Loucy (cell line): ENCODE results near the gene MIER2.
"Not testable (repeated sequence)": the region's sequence is repeated elsewhere in the genome, so short reads cannot be mapped to it uniquely, and the experiment has no call there.

Experiments
- H2AFZ ChIP-seq: fragments of 200-600 bp; sonication (generic); 2 replicates; pipeline ENCODE4 v1.6.0; 2016; ENCODE audit warnings: antibody characterized with exemption, mild to moderate bottlenecking, low read length, moderate library complexity
- H3F3A ChIP-seq: fragments of 200-600 bp; 2 replicates; pipeline ENCODE4 v1.6.0; 2016; ENCODE audit warnings: antibody characterized with exemption, low read depth, mild to moderate bottlenecking
- H3K27me3 ChIP-seq: fragments of 200-600 bp; sonication (generic); 2 replicates; pipeline ENCODE4 v1.6.1; 2014; ENCODE audit warnings: low read length, mild to moderate bottlenecking; ENCODE audit not compliant: insufficient read depth, poor library complexity, severe bottlenecking
- H3K36me3 ChIP-seq: fragments of 200-600 bp; sonication (generic); 2 replicates; pipeline ENCODE4 v1.6.1; 2016; ENCODE audit warnings: low read length; ENCODE audit not compliant: insufficient read depth
- H3K4me1 ChIP-seq: fragments of 200-600 bp; sonication (generic); 2 replicates; pipeline ENCODE4 v1.5.1; 2014; ENCODE audit warnings: low read length, mild to moderate bottlenecking; ENCODE audit not compliant: insufficient read depth, poor library complexity, severe bottlenecking
- H3K4me2 ChIP-seq: fragments of 200-600 bp; sonication (generic); 2 replicates; pipeline ENCODE4 v1.6.0; 2014; ENCODE audit warnings: antibody characterized with exemption, low read length, low read depth, mild to moderate bottlenecking; ENCODE audit not compliant: poor library complexity, severe bottlenecking
- H3K4me3 ChIP-seq: fragments of 200-600 bp; sonication (generic); 2 replicates; pipeline ENCODE4 v1.5.1; 2014; ENCODE audit warnings: low read length, mild to moderate bottlenecking, mixed read lengths; ENCODE audit not compliant: poor library complexity, severe bottlenecking
- H3K79me2 ChIP-seq: fragments of 200-600 bp; sonication (generic); 2 replicates; pipeline ENCODE4 v1.6.1; 2014; ENCODE audit warnings: low read length; ENCODE audit not compliant: insufficient read depth
- H3K9ac ChIP-seq: fragments of 200-600 bp; sonication (generic); 2 replicates; pipeline ENCODE4 v1.6.0; 2014; ENCODE audit warnings: mild to moderate bottlenecking, low read depth, low read length, moderate library complexity; ENCODE audit not compliant: poor library complexity, severe bottlenecking
- H3K9me2 ChIP-seq: fragments of 200-600 bp; sonication (generic); replicated peaks from 2 replicates; pipeline ENCODE4 v1.6.1; 2016; ENCODE audit warnings: low read depth, low read length, mixed read lengths
- H3K9me3 ChIP-seq: fragments of 200-600 bp; sonication (generic); 2 replicates; pipeline ENCODE4 v1.6.1; 2014; ENCODE audit warnings: mild to moderate bottlenecking, antibody characterized with exemption, low read length, low read depth; ENCODE audit not compliant: insufficient read depth
- H4K20me1 ChIP-seq: fragments of 200-600 bp; sonication (generic); 2 replicates; pipeline ENCODE4 v1.6.0; 2014; ENCODE audit warnings: antibody characterized with exemption, low read length, mild to moderate bottlenecking; ENCODE audit not compliant: insufficient read depth, poor library complexity, severe bottlenecking
- EZH2phosphoT487 ChIP-seq: fragments of 200-600 bp; IDR thresholded peaks from 2 replicates; pipeline ENCODE4 v1.6.1; 2018; ENCODE audit warnings: antibody characterized with exemption, mild to moderate bottlenecking, moderate library complexity, borderline replicate concordance
- TF ChIP-seq, protein P1 (sequence below): fragments of 200-600 bp; sonication (generic); conservative IDR thresholded peaks from 2 replicates; pipeline ENCODE4 v1.5.1; 2014; ENCODE audit warnings: mild to moderate bottlenecking, antibody characterized with exemption, low read length

The MIER2 gene

GRCh38 chr19:387777-388176 lies 43.2 kb upstream of the MIER2 start:
- peaks cover 15% of the 10 kb centered on the region; the same call in 1 of the 2 replicates for H3K9me3 ChIP-seq
- no peaks in the 10 kb centered on the region for H3K79me2 ChIP-seq
- no peaks in the 10 kb centered on the region for H3K27me3 ChIP-seq
- no peaks in the 10 kb centered on the region for H3F3A ChIP-seq
- no peaks in the 10 kb centered on the region for H3K9me2 ChIP-seq
- no peak overlapping the region for H3K4me2 ChIP-seq
- H3K36me3 ChIP-seq = no peaks in the 10 kb centered on the region
- H3K9ac ChIP-seq = no peak overlapping the region
- H2AFZ ChIP-seq = no peak overlapping the region
- peaks cover 4% of the 10 kb centered on the region for H3K4me1 ChIP-seq
- TF ChIP-seq, protein P1, sequence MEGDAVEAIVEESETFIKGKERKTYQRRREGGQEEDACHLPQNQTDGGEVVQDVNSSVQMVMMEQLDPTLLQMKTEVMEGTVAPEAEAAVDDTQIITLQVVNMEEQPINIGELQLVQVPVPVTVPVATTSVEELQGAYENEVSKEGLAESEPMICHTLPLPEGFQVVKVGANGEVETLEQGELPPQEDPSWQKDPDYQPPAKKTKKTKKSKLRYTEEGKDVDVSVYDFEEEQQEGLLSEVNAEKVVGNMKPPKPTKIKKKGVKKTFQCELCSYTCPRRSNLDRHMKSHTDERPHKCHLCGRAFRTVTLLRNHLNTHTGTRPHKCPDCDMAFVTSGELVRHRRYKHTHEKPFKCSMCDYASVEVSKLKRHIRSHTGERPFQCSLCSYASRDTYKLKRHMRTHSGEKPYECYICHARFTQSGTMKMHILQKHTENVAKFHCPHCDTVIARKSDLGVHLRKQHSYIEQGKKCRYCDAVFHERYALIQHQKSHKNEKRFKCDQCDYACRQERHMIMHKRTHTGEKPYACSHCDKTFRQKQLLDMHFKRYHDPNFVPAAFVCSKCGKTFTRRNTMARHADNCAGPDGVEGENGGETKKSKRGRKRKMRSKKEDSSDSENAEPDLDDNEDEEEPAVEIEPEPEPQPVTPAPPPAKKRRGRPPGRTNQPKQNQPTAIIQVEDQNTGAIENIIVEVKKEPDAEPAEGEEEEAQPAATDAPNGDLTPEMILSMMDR = no peak
- no peak for TF ChIP-seq EZH2phosphoT487
- H3K4me3 ChIP-seq = no peak overlapping the region
- H4K20me1 ChIP-seq = no peaks in the 10 kb centered on the region

DNA sequence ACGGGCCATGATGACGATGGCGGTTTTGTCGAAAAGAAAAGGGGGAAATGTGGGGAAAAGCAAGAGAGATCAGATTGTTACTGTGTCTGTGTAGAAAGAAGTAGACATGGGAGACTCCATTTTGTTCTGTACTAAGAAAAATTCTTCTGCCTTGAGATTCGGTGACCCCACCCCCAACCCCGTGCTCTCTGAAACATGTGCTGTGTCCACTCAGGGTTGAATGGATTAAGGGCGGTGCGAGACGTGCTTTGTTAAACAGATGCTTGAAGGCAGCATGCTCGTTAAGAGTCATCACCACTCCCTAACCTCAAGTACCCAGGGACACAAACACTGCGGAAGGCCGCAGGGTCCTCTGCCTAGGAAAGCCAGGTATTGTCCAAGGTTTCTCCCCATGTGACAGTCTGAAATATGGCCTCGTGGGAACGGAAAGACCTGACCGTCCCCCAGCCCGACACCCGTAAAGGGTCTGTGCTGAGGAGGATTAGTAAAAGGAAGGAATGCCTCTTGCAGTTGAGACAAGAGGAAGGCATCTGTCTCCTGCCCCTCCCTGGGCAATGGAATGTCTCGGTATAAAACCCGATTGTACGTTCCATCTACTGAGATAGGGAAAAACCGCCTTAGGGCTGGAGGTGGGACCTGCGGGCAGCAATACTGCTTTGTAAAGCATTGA lies 42.2 kb upstream of the MIER2 start:
- not testable (repeated sequence) for H3K4me2 ChIP-seq, H2AFZ ChIP-seq, H3K27me3 ChIP-seq, H4K20me1 ChIP-seq, H3K79me2 ChIP-seq, H3K4me3 ChIP-seq, H3K9me3 ChIP-seq, H3K36me3 ChIP-seq, H3K4me1 ChIP-seq, H3K9me2 ChIP-seq, H3K9ac ChIP-seq, H3F3A ChIP-seq

GRCh38 chr19:386189-386588 lies 41.6 kb upstream of the MIER2 start:
- H4K20me1 ChIP-seq, H3K9me2 ChIP-seq, H3K36me3 ChIP-seq, H3K79me2 ChIP-seq, H3K4me1 ChIP-seq, H3K9ac ChIP-seq, H2AFZ ChIP-seq, H3K27me3 ChIP-seq, H3K9me3 ChIP-seq, H3K4me2 ChIP-seq, H3F3A ChIP-seq, H3K4me3 ChIP-seq: not testable (repeated sequence)

DNA sequence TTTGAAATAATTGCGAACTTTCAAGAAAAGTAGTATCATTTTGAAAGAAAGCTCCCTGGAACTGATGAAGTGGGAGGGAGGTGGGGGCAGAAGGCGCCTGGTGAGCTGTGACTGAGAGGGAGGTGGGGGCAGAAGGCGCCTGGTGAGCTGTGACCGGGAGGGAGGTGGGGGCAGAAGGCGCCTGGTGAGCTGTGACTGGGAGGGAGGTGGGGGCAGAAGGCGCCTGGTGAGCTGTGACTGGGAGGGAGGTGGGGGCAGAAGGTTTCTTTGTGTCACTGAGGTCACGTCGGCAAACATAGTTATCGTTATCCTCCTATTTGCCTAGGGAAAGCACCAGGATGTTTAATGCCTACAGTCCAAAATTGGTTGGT lies 40.2 kb upstream of the MIER2 start:
- peaks cover 5% of the 10 kb centered on the region for H3K4me1 ChIP-seq
- H3K9ac ChIP-seq = no peak overlapping the region

More for the DNA sequence above, 40.2 kb upstream of the MIER2 start:
- H3F3A ChIP-seq = no peaks in the 10 kb centered on the region
- no peaks in the 10 kb centered on the region for H3K27me3 ChIP-seq
- H2AFZ ChIP-seq = no peak overlapping the region
- H3K9me2 ChIP-seq = no peaks in the 10 kb centered on the region
- H3K79me2 ChIP-seq = no peaks in the 10 kb centered on the region
- TF ChIP-seq EZH2phosphoT487 = no peak
- TF ChIP-seq, protein P1 = no peak
- H3K4me3 ChIP-seq = no peak overlapping the region
- peaks cover 4% of the 10 kb centered on the region; the same call in 1 of the 2 replicates for H3K9me3 ChIP-seq
- H4K20me1 ChIP-seq = no peaks in the 10 kb centered on the region
- no peak overlapping the region for H3K4me2 ChIP-seq
- H3K36me3 ChIP-seq = no peaks in the 10 kb centered on the region
